ENCODE results near the gene MIB2.
A peak's percentile ranks its signal among the peaks of the same experiment; 100 is the strongest.

The MIB2 gene

GRCh38 chr1:1605724-1606123, 9.6 kb upstream of the MIB2 start:
- Histone ChIP-seq H3K9me3 (ENCODE audit: low read depth, low read length) (no peaks in the 10 kb centered on the region), H3K36me3 (ENCODE audit: insufficient read depth, low read length) (no peaks in the 10 kb centered on the region), H3K27ac (no peak overlapping the region), H3K9ac (ENCODE audit: insufficient read length) (no peak overlapping the region), H3K4me3 (no peak overlapping the region)
- no peak for TF ChIP-seq FOXP2 (optimal IDR thresholded peaks at IDR 0.05; ENCODE audit: control extremely low read depth, extremely low read length, insufficient read depth)
- no peak for TF ChIP-seq EZH2 (IDR thresholded peaks at IDR 0.05)
- TF ChIP-seq POLR2AphosphoS5 (IDR thresholded peaks at IDR 0.05; ENCODE audit: borderline replicate concordance, low read depth, low read length) = no peak
- DNase-seq (ENCODE audit: low read depth, low spot score) = no peak

DNA sequence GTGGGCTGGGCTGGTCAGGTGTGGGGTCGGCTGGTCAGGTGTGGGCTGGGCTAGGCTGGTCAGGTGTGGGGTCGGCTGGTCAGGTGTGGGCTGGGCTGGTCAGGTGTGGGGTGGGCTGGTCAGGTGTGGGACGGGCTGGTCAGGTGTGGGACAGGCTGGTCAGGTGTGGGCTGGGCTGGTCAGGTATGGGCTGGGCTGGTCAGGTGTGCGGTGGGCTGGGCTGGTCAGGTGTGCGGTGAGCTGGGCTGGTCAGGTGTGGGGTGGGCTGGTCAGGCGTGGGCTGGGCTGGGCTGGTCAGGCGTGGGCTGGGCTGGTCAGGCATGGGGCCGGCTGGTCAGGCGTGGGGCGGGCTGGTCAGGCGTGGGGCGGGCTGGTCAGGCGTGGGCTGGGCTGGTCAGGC, 9.1 kb upstream of the MIB2 start:
- H3K9me3 ChIP-seq (ENCODE audit: low read depth, low read length) = no peaks in the 10 kb centered on the region
- no peak for TF ChIP-seq FOXP2 (optimal IDR thresholded peaks at IDR 0.05; ENCODE audit: control extremely low read depth, extremely low read length, insufficient read depth)
- no peak overlapping the region for H3K9ac ChIP-seq (ENCODE audit: insufficient read length)
- H3K4me3 ChIP-seq = no peak overlapping the region
- H3K27ac ChIP-seq = no peak overlapping the region
- DNase-seq (ENCODE audit: low read depth, low spot score) = no peak
- no peaks in the 10 kb centered on the region for H3K36me3 ChIP-seq (ENCODE audit: insufficient read depth, low read length)

DNA sequence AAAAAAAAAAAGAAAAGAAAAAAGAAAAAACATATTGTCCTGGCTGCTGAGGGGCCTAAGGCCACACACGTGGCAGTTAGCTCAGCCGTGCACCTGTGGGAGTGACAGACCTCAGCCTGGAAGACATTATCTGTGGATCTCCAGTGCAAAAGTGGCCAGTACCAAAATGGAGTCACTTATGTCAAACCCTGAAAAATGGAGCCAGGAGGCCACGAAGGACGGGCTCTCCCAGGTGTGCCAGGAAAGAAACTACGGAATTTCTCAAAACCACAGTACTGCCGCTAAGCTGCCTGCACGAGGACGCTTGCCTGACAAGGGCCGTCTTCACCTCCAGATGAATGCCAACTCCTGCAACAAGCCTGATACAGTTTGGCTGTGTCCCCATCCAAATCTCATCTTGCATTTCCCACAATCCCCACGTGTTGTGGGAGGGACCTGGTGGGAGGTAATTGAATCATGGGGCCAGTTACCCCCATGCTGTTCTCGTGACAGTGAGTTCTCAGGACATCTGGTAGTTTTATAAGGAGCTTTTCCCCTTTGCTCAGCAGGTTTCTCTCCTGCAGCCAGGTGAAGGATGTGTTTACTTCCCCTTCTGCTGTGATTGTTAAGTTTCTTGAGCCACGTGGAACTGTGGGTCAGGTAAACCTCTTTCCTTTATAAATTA, 5.3 kb upstream of the MIB2 start:
- no peaks in the 10 kb centered on the region for H3K36me3 ChIP-seq (ENCODE audit: insufficient read depth, low read length)
- no peak for TF ChIP-seq FOXP2 (optimal IDR thresholded peaks at IDR 0.05; ENCODE audit: control extremely low read depth, extremely low read length, insufficient read depth)
- TF ChIP-seq EZH2 (IDR thresholded peaks at IDR 0.05) = no peak
- no peak for TF ChIP-seq POLR2AphosphoS5 (IDR thresholded peaks at IDR 0.05; ENCODE audit: borderline replicate concordance, low read depth, low read length)
- no peak overlapping the region for H3K27ac ChIP-seq
- no peak overlapping the region for H3K4me3 ChIP-seq
- no peak for DNase-seq (ENCODE audit: low read depth, low spot score)
- no peaks in the 10 kb centered on the region for H3K9me3 ChIP-seq (ENCODE audit: low read depth, low read length)
- H3K9ac ChIP-seq (ENCODE audit: insufficient read length) = no peak overlapping the region

DNA sequence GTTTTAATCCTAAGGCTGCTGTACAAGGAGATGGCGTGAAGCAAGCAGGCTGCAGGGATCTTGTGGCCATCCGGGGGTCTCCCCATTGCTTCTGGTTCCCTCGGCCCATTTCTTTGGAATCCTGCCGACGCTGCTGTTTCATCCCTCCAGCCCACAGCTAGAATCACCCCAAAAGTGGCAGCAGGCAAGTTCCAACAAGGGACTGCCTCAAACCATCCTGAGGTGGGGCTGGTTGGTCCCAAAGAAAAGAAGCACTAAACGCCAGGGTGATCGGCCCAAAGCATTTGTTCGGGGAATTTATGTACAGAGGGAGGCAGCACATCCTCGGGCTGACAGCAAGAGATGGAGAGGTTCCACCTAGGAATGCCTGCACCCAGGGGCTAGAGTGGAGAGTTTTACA, 4.5 kb upstream of the MIB2 start:
- H3K4me3 ChIP-seq = no peak overlapping the region
- no peaks in the 10 kb centered on the region for H3K36me3 ChIP-seq (ENCODE audit: insufficient read depth, low read length)
- DNase-seq (ENCODE audit: low read depth, low spot score) = no peak
- H3K27ac ChIP-seq = no peak overlapping the region
- no peaks in the 10 kb centered on the region for H3K9me3 ChIP-seq (ENCODE audit: low read depth, low read length)
- no peak overlapping the region for H3K9ac ChIP-seq (ENCODE audit: insufficient read length)
- no peak for TF ChIP-seq POLR2AphosphoS5 (IDR thresholded peaks at IDR 0.05; ENCODE audit: borderline replicate concordance, low read depth, low read length)
- TF ChIP-seq FOXP2 (optimal IDR thresholded peaks at IDR 0.05; ENCODE audit: control extremely low read depth, extremely low read length, insufficient read depth) = no peak
- TF ChIP-seq EZH2 (IDR thresholded peaks at IDR 0.05) = no peak

- no peaks in the 10 kb centered on the region for H3K9me3 ChIP-seq (ENCODE audit: low read depth, low read length)
- H3K4me3 ChIP-seq = no peak overlapping the region
- TF ChIP-seq EZH2 (IDR thresholded peaks at IDR 0.05) (no peak), FOXP2 (optimal IDR thresholded peaks at IDR 0.05; ENCODE audit: control extremely low read depth, extremely low read length, insufficient read depth) (no peak), POLR2AphosphoS5 (IDR thresholded peaks at IDR 0.05; ENCODE audit: borderline replicate concordance, low read depth, low read length) (no peak)
- DNase-seq (ENCODE audit: low read depth, low spot score) = no peak
- H3K9ac ChIP-seq (ENCODE audit: insufficient read length) = no peak overlapping the region
- no peak overlapping the region for H3K27ac ChIP-seq
- no peaks in the 10 kb centered on the region for H3K36me3 ChIP-seq (ENCODE audit: insufficient read depth, low read length)
Measured at GRCh38 chr1:1612104-1612400, 3.2 kb upstream of the MIB2 start.

DNA sequence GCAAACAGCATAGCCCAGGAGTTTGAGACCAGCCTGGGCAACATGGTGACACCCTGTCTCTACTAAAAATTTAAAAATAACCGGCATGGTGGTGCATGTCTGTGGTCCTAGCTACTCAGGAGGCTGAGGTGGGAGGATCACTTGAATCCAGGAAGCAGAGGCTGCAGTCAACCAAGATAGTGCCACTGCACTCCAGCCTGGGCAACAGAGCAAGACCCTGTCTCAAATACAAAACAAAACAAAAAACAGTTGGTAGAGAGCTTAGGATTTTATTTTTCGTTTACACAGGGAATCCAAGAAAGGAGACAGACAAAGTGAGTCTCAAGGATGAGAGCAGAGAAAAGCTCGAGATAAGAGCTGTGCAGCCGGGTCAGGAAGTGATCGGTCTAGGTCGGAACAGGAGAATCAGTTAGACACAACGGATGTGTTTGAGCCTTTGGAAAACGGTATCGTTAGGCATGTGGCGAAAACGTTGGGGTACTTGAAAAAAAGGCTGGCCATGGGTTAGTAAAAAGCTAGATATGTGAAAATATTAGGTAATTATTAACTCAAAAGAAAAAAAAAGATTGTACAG, 1.7 kb upstream of the MIB2 start:
- H3K9ac ChIP-seq (ENCODE audit: insufficient read length) = no peak overlapping the region
- no peak overlapping the region for H3K27ac ChIP-seq
- peak overlapping the region; percentile 99 for H3K4me3 ChIP-seq

GRCh38 chr1:1614204-1614953, 921 bp upstream of the MIB2 start:
- Histone ChIP-seq H3K4me3 (peak overlapping the region; percentile 99), H3K9me3 (ENCODE audit: low read depth, low read length) (no peaks in the 10 kb centered on the region), H3K9ac (ENCODE audit: insufficient read length) (peak overlapping the region; percentile 72), H3K36me3 (ENCODE audit: insufficient read depth, low read length) (no peaks in the 10 kb centered on the region), H3K27ac (peak overlapping the region; percentile 28; the same call in 1 of the 2 replicates)
- TF ChIP-seq EZH2 (IDR thresholded peaks at IDR 0.05) = no peak
- TF ChIP-seq POLR2AphosphoS5 (IDR thresholded peaks at IDR 0.05; ENCODE audit: borderline replicate concordance, low read depth, low read length) = no peak
- DNase-seq (ENCODE audit: low read depth, low spot score) = no peak

More for the DNA sequence above, 1.7 kb upstream of the MIB2 start:
- no peak for DNase-seq (ENCODE audit: low read depth, low spot score)
- Histone ChIP-seq H3K9me3 (ENCODE audit: low read depth, low read length) (no peaks in the 10 kb centered on the region), H3K36me3 (ENCODE audit: insufficient read depth, low read length) (no peaks in the 10 kb centered on the region)
- TF ChIP-seq POLR2AphosphoS5 (IDR thresholded peaks at IDR 0.05; ENCODE audit: borderline replicate concordance, low read depth, low read length) = no peak
- TF ChIP-seq FOXP2 (optimal IDR thresholded peaks at IDR 0.05; ENCODE audit: control extremely low read depth, extremely low read length, insufficient read depth) = no peak
- TF ChIP-seq EZH2 (IDR thresholded peaks at IDR 0.05) = no peak

- H3K27ac ChIP-seq = peak overlapping the region; percentile 28; the same call in 1 of the 2 replicates
- H3K9ac ChIP-seq (ENCODE audit: insufficient read length) = peak overlapping the region; percentile 72
- DNase-seq (ENCODE audit: low read depth, low spot score) = no peak
- TF ChIP-seq POLR2AphosphoS5 (IDR thresholded peaks at IDR 0.05; ENCODE audit: borderline replicate concordance, low read depth, low read length) (no peak), FOXP2 (optimal IDR thresholded peaks at IDR 0.05; ENCODE audit: control extremely low read depth, extremely low read length, insufficient read depth) (no peak), EZH2 (IDR thresholded peaks at IDR 0.05) (no peak)
- H3K9me3 ChIP-seq (ENCODE audit: low read depth, low read length) = no peaks in the 10 kb centered on the region
- peak overlapping the region; percentile 99 for H3K4me3 ChIP-seq
- no peaks in the 10 kb centered on the region for H3K36me3 ChIP-seq (ENCODE audit: insufficient read depth, low read length)
Measured at GRCh38 chr1:1614954-1615255, 395 bp upstream of the MIB2 start.
